Effector memory CD8-positive, alpha-beta T cell (primary cell): ENCODE measurements around the gene RHOV.
"Not testable (repeated sequence)": the region's sequence is repeated elsewhere in the genome, so short reads cannot be mapped to it uniquely, and the experiment has no call there.

Source experiments
- ATAC-seq: fragments of 150-1000 bp; cut with Tn5 transposase; replicated peaks from 2 replicates; pipeline ENCODE4 v1.10.0; 2021; ENCODE audit warnings: mild to moderate bottlenecking, moderate library complexity
- DNase-seq, 3 experiments: peaks; one replicate each; pipeline ENCODE4 v3.0.0; 2021
- H3K27ac Mint-ChIP-seq, 2 donors: one replicate each; pipeline ENCODE4 v1.8.0; 2022; ENCODE audit warnings: mild to moderate bottlenecking in 2 of 2, mixed read lengths in 2 of 2, moderate library complexity in 2 of 2
- H3K27me3 Mint-ChIP-seq, 2 donors: one replicate each; pipeline ENCODE4 v1.8.0; 2022; ENCODE audit warnings: mixed read lengths in 2 of 2
- H3K36me3 Mint-ChIP-seq: one replicate; pipeline ENCODE4 v1.8.0; 2022; ENCODE audit warnings: mild to moderate bottlenecking, moderate library complexity, mixed read lengths; ENCODE audit not compliant: insufficient read depth
- H3K4me1 Mint-ChIP-seq, 2 donors: one replicate each; pipeline ENCODE4 v1.8.0; 2022; ENCODE audit warnings: low read depth in 2 of 2, mixed read lengths in 2 of 2
- H3K4me3 Mint-ChIP-seq, 2 donors: one replicate each; pipeline ENCODE4 v1.8.0; 2022; ENCODE audit warnings: mild to moderate bottlenecking in 2 of 2, mixed read lengths in 2 of 2, moderate library complexity in 2 of 2
- H3K9me3 Mint-ChIP-seq, 2 donors: one replicate each; pipeline ENCODE4 v1.8.0; 2022; ENCODE audit warnings: mixed read lengths in 2 of 2

RHOV gene

DNA sequence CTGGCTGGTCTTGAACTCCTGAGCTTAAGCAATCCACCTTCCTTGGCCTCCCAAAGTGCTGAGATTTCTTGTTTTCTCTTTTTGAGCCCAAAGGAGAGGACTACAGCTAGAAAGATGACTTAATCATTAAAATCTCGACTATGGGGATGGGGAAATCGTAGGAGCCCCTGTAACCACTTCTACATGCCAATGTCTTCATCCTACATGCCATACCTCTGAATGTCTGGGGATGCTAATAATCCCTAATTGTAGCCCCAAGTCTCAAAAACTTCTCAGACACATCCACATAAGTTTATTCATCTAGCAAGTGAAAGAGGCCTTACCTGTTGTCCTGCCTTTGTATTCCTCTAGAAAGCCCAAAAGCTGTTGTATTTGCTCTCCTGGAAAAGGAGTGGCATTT is 3.7 kb upstream of the RHOV start:
- Mint-ChIP-seq H3K9me3 (no peaks in the 10 kb centered on the region), H3K27me3 (peaks cover 0 to 19% of the 10 kb centered on the region in 2 donors), H3K4me3 (no peak overlapping the region), H3K36me3 (no peaks in the 10 kb centered on the region), H3K27ac (no peak overlapping the region), H3K4me1 (peaks cover 5% of the 10 kb centered on the region in 2 donors)
- no peak for ATAC-seq
- no peak for DNase-seq

DNA sequence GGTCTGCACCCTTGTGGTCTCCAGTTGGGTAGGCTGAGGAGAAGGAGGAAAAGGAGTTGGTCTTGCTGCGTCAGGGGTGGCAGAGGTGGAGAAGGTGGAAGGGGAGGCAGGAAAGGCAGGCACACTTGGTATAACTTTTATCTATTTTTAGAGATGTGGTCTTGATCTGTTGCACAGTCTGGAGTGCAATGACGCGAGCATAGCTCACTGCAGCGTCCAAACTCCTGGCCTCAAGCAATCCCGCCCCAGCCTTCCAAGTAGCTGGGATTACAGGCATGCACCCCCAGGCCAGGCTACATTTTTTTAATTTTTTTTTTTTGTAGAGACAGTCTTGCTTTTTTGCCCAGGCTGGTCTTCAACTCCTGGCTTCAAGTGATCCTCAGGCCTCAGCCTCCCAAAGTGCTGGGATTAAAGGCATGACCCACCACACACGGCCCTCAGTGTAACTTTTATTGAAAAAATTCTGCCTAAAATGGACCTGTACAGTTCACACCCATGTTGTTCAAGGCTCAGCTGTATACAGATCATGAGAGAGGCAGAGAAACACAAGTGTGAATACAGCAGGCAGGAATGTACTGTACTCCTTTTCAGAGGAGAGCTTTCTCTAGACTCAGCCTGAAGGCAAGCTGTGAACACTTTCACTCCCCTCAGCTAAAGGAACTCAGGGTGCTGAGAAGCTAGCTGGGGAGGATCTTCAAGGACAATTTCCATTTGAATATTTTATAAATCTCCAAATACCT is 2.1 kb upstream of the RHOV start:
- Mint-ChIP-seq H3K9me3 (no peaks in the 10 kb centered on the region), H3K36me3 (no peaks in the 10 kb centered on the region), H3K27ac (no peak overlapping the region), H3K27me3 (peaks cover 0 to 25% of the 10 kb centered on the region in 2 donors), H3K4me3 (no peak overlapping the region), H3K4me1 (peaks cover 5% of the 10 kb centered on the region in 2 donors)
- no peak for ATAC-seq
- DNase-seq: no peak

DNA sequence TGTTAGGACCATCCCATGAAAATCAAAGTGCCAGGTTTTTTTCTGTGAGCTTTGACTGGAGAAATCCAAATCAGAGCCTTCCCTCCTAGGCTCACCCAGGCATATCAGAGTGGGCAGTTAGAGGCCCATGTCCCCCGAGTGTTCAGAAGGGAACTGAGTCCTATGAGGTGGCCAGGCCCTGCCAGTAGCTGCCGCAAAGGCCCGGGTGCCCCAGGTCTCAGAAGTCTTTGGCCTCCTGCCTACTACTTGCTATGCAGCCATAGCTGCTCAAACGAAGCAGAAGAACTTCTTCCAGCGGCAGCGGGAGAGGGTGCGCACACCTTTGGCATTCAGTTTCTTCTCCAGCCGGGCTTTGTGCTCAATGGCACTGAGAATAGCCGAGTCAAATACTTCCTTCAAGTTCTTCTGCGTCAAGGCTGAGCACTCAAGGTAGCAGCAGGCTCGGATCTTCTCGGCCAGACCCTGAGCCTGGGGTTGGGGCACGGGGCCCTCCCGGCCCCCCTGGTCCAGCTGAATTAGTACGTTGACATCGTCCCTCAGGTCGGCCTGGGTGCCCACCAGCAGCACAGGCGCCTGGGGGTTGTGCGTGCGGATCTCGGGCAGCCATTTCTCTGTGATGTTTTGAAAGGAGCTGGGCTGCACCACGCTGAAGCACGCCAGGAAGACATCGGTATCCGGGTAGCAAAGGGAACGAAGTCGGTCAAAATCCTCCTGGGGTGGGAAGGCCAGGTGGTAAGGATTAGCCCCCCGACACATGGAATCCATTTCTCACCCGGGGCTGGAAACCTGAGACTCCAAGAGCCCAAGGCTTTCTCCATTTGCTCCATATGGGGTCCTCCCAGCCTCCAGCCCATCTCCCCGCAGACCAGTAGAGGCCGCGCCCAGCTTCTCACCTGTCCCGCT is 992 bp downstream of the RHOV start:
- Mint-ChIP-seq H3K27ac (no peak overlapping the region), H3K36me3 (no peaks in the 10 kb centered on the region), H3K9me3 (no peaks in the 10 kb centered on the region), H3K4me3 (peak overlapping the region; percentile 73 to 80), H3K4me1 (peaks cover 5% of the 10 kb centered on the region in 2 donors), H3K27me3 (peaks cover 0 to 25% of the 10 kb centered on the region in 2 donors)
- DNase-seq (no peak), ATAC-seq (no peak)

DNA sequence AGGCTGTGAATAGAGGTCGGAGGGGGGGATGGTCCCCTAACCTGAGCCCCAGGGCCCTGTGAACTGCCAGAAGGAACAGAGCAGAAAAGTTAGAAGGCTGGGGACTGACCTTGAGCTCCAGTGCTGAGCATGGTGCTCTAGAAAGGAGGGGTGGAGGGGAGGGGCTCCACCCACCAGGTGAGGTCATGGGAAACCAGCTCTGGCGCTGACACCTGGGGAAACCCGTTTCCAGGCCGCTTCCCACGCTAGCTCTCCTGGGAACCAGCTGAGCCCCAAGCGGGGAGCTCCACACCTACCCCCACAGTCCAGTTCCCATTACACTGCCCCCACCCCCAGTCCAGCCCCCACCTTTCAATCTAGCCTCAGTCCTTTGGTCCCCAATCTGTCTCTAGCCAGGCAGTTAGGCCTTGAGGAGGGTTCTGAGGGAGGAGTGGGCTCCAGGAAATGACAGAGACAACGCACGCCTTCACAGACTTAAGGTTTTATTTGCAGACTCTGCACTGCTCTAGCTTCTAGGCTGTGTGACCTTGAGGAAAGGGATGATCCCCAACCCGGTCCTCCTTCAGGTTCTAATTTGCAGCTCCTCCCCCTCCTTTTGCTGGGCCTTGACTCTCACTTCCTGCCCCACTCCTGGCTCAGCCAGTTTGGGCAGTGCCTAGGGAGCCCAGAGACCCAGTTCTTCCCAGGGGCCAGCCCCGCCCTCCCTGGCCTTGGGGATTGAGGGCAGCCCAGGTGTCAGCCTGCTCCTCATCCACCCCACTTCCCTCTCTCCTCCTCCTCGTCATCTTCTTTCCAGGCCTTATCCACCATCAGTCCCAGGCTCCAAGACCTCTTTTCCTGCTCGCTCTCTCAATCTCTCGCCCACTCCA is 2.1 kb downstream of the RHOV start:
- H3K27me3 Mint-ChIP-seq: peaks cover 0 to 25% of the 10 kb centered on the region in 2 donors
- H3K27ac Mint-ChIP-seq: no peak overlapping the region
- peaks cover 5% of the 10 kb centered on the region in 2 donors for H3K4me1 Mint-ChIP-seq
- H3K36me3 Mint-ChIP-seq: no peaks in the 10 kb centered on the region
- H3K9me3 Mint-ChIP-seq: no peaks in the 10 kb centered on the region
- ATAC-seq: no peak
- DNase-seq: no peak
- H3K4me3 Mint-ChIP-seq: no peak overlapping the region

DNA sequence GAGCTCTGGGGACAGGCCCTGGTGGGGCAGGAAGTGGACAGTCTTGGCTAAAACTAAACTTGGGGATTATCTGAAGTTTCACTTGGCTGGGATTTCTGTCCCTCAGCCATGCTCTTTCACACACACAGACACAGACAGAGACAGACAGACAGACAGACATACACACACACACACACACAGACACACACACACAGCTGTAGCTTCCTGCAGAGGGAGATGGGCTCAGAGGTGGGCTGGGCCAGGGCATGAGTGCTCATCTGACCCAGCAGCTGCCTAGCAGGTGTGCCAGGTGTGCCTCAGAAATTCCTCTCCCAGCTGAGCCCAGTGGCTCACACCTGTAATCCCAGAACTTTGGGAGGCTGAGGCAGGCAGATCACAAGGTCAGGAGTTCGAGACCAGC is 3.3 kb downstream of the RHOV start:
- Mint-ChIP-seq H3K4me1 (peaks cover 5% of the 10 kb centered on the region in 2 donors), H3K9me3 (no peaks in the 10 kb centered on the region), H3K27me3 (peaks cover 0 to 25% of the 10 kb centered on the region in 2 donors), H3K36me3 (no peaks in the 10 kb centered on the region), H3K27ac (peak overlapping the region in 1 of 2 donors; percentile 3), H3K4me3 (no peak overlapping the region)
- ATAC-seq (no peak), DNase-seq (no peak)

DNA sequence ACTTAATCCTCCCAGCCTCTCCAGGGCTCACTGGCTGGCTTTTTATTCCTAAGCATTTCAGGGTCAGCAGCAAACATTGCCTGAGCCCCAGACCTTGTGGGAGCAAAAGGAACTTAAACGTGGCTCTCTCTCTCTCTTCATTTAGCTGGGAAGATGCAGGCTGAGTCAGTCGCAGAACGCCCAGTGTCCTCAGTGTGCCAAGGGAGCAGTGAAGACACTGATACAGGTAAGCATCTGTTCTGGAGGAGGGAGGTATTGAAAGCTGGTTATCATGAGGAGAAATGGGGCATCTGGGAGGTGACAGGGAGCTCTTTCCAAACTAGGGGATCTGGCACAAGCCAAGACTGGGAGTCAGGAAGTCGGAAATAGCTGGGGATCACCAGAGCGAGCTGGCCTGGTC is 4.3 kb downstream of the RHOV start:
- Mint-ChIP-seq H3K9me3 (no peaks in the 10 kb centered on the region), H3K4me1 (peaks cover 5% of the 10 kb centered on the region in 2 donors), H3K27me3 (peaks cover 0 to 28% of the 10 kb centered on the region in 2 donors), H3K27ac (no peak overlapping the region), H3K36me3 (no peaks in the 10 kb centered on the region), H3K4me3 (no peak overlapping the region)
- DNase-seq (no peak), ATAC-seq (no peak)

DNA sequence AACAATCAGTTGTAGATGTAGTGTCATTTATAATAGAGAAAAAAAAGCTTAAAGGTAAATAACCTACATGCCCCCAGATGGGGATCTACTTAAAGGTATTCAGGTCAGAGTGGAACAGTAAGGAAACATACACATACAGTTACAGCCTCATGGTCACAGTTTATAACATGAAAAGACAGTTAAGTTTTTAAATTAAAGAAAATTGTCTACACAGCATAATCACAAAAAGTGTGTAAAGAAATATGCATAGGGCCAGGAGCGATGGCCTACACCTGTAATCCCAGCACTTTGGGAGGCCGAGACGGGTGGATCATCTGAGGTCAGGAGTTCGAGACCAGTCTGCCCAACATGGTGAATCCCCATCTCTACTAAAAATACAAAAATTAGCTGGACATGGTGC is 6.8 kb downstream of the RHOV start:
- Mint-ChIP-seq H3K9me3 (no peaks in the 10 kb centered on the region), H3K27me3 (peaks cover 9 to 26% of the 10 kb centered on the region in 2 donors), H3K27ac (no peak overlapping the region), H3K4me3 (no peak overlapping the region), H3K36me3 (peaks cover 3% of the 10 kb centered on the region), H3K4me1 (no peaks in the 10 kb centered on the region)
- DNase-seq (no peak), ATAC-seq (no peak)

DNA sequence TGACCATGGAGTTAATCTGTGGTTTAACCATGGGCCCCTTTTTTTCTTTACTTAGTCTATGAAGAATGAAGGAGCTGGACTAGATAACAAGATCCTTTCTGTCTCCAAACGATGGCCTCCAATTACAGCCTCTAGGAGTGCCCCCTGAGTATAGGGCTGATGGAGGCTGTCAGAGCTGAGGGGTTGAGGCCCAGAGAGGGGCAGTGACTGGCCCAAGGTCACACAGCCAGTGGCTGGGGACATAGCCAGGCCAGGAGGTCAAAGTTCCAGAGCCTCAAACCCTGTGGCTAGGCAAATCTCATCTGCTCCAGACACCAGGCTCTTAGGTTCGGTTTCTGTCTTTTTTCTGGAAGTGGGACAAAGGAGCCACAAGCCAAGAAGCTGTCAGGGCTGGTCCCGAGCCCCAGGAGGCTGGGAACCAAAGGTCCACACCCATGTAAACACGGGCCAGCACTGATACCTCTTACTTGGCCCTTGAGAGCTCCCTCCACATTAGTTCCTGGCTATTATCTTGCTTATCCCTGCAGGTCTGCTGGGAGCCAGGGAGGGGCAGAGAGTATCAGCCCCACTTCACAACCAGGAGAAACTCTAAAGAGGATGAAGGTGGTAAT is 10.3 kb downstream of the RHOV start:
- Mint-ChIP-seq H3K27ac (no peak overlapping the region), H3K9me3 (no peaks in the 10 kb centered on the region), H3K36me3 (peaks cover 6% of the 10 kb centered on the region), H3K4me3 (no peak overlapping the region), H3K27me3 (peaks cover 9 to 32% of the 10 kb centered on the region in 2 donors), H3K4me1 (peaks cover 9 to 10% of the 10 kb centered on the region in 2 donors)
- ATAC-seq (no peak), DNase-seq (no peak)

DNA sequence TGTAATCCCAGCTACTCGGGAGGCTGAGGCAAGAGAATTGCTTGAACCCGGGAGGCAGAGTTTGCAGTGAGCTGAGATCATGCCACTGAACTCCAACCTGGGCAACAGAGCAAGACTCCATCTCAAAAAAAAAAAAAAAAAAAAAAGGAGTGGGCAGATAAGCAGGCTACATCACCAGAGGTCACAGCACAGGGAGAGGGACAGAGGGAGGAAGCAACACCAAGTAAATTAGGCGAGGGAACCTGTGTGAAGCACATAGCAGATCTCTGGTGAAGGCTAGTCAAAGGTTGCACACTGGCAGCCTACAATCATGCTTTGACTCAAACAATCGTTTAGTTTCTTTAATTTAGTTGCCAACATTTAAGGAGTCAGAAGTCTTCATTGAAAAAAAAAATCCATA is 12.9 kb downstream of the RHOV start:
- Mint-ChIP-seq H3K27me3 (peaks cover 9 to 32% of the 10 kb centered on the region in 2 donors), H3K4me1 (peaks cover 15 to 18% of the 10 kb centered on the region in 2 donors)
- not testable (repeated sequence) for H3K27ac Mint-ChIP-seq, ATAC-seq, H3K4me3 Mint-ChIP-seq, H3K36me3 Mint-ChIP-seq, DNase-seq, H3K9me3 Mint-ChIP-seq

DNA sequence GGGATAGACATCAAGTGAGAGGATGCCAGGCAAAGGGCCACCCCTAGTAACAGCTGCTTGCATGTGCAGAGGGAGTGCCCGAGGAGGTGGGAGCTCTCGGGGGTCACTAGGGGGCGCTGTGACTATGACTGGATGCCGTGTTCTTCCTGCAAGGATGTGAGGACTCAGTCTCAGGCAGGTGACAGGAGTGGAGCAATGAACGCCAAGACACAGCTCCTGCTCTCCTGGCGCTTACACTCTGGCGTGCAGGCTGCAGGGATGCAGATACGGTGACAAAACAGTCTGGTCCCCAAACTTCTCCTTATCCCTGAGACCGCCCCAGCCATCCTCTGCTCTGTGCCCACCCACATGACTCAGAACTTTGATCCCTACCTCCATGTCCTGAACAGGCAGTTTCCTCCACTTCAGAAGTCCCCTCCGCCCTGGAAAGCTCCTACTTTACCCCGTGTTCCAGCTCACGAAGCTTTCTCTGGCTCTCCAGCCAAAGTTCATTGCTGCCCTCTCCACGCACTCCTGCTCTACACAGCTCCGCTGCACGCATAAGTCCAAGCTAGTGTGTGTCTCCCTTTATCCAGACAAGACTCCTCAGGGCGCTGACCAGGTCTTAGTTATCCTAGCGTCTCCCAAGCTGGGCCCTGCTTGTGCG is 14.7 kb downstream of the RHOV start:
- H3K27me3 Mint-ChIP-seq: peaks cover 6 to 25% of the 10 kb centered on the region in 2 donors
- H3K36me3 Mint-ChIP-seq: peaks cover 6% of the 10 kb centered on the region
- H3K27ac Mint-ChIP-seq: no peak overlapping the region
- H3K4me1 Mint-ChIP-seq: peaks cover 15 to 18% of the 10 kb centered on the region in 2 donors
- ATAC-seq (peak; percentile 80), DNase-seq (peak; percentile 75 to 84 (median 80))
- no peaks in the 10 kb centered on the region for H3K9me3 Mint-ChIP-seq
- H3K4me3 Mint-ChIP-seq: no peak overlapping the region

DNA sequence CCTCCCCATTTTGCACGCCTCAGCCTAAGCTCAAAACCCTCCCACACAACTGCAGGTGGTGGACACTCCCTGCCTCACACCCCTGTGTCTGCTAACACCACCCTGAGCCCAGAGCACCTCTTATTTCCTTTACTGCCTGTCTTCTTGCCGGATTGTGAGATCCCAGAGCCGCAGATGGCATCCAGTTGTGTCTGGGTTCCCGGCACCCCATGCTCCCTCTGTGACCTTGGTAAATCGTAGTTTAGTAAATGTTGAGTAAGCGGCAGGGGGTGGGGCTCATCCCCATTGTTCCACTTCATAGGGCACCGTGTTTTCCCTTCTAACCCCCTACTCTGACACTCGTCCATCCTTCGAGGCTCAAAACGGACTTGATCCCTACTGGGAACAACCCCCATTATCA is 15.3 kb downstream of the RHOV start:
- Mint-ChIP-seq H3K9me3 (no peaks in the 10 kb centered on the region), H3K4me1 (peaks cover 15 to 18% of the 10 kb centered on the region in 2 donors), H3K36me3 (peaks cover 3% of the 10 kb centered on the region), H3K4me3 (no peak overlapping the region), H3K27me3 (peaks cover under 1 to 19% of the 10 kb centered on the region in 2 donors), H3K27ac (no peak overlapping the region)
- DNase-seq: no peak
- no peak for ATAC-seq

DNA sequence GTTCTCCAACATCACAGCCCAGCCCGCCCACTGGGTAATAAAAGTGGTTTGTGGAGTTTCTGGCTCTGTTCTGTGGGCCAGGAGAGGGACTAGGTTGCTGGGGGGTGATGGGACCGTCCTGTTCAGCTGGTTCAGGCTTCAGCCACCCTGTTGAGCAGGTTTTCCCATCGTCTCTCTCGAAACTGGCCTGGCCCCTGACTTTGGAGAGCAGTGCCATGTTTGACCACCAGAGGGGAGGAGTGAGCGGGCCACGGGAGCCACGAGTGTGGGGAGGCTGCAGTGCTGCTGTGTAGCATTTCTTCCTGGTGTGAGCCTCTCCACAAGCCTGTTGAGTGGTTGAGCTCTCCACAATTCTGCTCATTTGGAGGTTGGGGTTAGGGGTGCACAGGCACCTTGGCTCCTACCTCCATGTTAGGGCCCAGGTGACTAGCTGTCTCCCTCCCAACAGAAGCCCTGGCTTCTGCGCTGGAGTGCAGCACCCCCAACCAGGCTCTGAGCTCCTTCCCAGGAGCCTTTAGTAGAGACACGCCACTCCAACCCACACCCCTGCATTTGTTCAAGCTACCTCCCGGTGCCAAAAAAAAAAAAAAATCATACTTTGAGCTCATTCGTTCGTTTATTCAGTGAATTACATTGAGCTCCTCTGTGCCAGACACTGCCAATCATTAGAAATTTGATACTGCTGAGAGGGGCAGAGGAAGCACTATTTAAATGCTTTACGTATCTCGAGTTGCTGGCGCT is 16.3 kb downstream of the RHOV start:
- H3K4me1 Mint-ChIP-seq: peaks cover 15 to 18% of the 10 kb centered on the region in 2 donors

More for the DNA sequence above, 16.3 kb downstream of the RHOV start:
- Mint-ChIP-seq H3K27ac (peak overlapping the region in 1 of 2 donors; percentile 49), H3K4me3 (no peak overlapping the region), H3K9me3 (no peaks in the 10 kb centered on the region), H3K27me3 (peaks cover 0 to 12% of the 10 kb centered on the region in 2 donors), H3K36me3 (peaks cover 3% of the 10 kb centered on the region)
- DNase-seq (peak; percentile 79 to 87 (median 83)), ATAC-seq (peak; percentile 91)
